ENCODE results near the gene PACSIN2.
"Not testable (repeated sequence)": the region's sequence is repeated elsewhere in the genome, so short reads cannot be mapped to it uniquely, and the experiment has no call there.

PACSIN2 gene

GRCh38 chr22:42990131-42990838 lies 24.7 kb downstream of the PACSIN2 start:
- no peak for DNase-seq

DNA sequence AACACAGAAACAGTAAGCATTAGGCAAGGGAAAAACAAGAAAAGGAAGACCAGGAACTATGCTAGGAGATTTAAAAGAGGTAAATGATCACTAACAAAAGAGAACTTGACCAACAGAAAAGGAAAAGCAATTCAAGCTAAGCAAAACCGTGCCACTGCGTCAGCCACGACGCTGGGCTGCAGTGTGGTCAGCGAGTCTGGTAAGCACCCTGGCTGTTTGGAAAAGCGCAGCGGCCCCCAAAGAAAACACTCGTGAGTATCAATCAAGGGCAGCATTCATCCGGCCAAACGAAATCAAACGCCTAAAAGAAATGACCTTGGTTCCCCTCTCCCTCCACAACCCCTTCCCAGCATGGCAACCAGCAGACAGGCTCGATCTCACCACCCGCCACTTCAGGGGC lies 28.8 kb downstream of the PACSIN2 start:
- no peak for DNase-seq

GRCh38 chr22:42985531-42985905 lies 29.4 kb downstream of the PACSIN2 start:
- no peak for DNase-seq

DNA sequence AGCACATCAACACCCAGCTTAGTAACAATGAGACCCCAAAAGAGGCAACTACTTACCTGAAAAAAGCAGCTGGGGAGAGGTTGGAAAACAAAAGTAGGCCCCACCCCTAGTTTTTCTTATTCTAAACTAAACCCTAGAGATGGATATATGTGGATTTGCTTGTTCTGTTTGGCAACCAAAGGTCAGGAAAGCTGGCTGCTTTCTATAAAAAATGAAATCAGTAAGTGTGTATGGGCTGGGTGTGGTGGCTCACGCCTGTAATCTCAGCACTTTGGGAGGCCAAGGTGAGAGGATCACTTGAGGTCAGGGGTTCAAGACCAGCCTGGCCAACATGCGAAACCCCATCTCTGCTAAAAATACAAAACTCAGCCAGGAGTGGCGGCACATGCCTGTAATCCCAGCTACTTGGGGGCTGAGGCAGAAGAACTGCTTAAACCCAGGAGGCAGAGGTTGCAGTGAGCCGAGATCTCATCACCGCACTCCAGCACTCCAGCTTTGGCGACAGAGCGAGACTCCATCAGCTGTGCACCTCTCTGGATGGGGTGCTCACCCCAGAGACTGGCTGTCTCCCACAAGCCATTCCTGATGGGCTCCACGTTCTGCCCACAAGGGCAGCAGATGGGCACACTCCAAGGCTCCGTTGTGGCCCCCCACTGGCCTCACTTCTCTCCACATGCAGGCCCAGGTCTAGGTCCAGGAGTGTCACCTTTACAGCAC lies 30.0 kb downstream of the PACSIN2 start:
- DNase-seq: no peak

GRCh38 chr22:42984397-42984796 lies 30.6 kb downstream of the PACSIN2 start:
- no peak for DNase-seq

DNA sequence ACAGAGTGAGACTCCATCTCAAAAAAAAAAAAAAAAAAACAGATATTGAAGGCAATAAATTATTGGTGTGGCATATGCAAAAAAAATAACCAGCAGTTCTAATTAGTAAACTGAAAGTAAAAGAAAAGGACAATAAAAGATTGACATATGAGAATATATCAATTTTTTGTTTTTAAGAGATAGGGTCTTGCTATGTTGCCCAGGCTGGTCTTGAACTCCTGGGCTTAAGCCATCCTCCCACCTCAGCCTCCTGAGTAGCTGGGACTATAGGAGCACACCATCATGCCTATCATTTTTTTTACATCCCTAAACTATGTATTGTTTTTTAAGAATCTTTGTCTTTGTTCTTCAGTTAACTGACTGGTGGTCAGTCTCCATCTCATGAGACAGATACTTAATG lies 31.5 kb downstream of the PACSIN2 start:
- no peak for DNase-seq

- DNase-seq: no peak
These were observed 35.3 kb downstream of the PACSIN2 start for GRCh38 chr22:42979606-42980005.

GRCh38 chr22:42978453-42979103 lies 36.4 kb downstream of the PACSIN2 start:
- no peak for DNase-seq

- peak; percentile 59 for DNase-seq
These were observed 37.4 kb downstream of the PACSIN2 start for GRCh38 chr22:42977569-42977968.

GRCh38 chr22:42976217-42976933 lies 38.6 kb downstream of the PACSIN2 start:
- no peak for DNase-seq

- DNase-seq: no peak
These were observed 40.7 kb downstream of the PACSIN2 start for GRCh38 chr22:42974223-42974622.

DNA sequence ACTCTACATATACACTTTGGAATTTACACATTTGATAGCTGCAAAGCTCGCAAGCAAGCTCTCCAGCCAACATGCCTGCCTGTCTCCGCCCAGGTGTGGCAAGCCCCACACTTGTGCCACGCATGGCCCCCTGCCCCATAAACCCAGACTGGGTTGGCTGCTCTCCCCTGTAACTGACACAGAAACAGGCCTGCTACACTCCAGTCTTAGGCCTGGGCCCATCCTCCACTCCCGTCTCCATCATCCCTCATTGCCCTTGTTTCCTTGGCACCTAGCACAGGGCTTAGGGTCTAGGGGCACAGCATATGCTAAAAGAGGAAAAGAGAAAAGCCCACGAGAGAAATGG lies 41.4 kb downstream of the PACSIN2 start:
- no peak for DNase-seq

GRCh38 chr22:42972649-42973535 lies 42.1 kb downstream of the PACSIN2 start:
- DNase-seq: no peak

DNA sequence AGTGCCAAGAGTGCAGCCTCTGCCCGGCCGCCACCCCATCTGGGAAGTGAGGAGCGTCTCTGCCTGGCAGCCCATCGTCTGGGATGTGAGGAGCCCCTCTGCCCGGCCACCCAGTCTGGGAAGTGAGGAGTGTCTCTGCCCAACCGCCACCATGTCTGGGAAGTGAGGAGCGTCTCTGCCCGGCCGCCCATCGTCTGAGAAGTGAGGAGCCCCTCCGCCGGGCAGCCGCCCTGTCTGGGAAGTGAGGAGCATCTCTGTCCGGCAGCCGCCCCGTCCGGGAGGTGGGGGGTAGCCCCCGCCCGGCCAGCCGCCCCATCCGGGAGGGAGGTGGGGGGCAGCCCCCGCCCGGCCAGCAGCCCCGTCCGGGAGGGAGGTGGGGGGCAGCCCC lies 43.5 kb downstream of the PACSIN2 start:
- not testable (repeated sequence) for DNase-seq

DNA sequence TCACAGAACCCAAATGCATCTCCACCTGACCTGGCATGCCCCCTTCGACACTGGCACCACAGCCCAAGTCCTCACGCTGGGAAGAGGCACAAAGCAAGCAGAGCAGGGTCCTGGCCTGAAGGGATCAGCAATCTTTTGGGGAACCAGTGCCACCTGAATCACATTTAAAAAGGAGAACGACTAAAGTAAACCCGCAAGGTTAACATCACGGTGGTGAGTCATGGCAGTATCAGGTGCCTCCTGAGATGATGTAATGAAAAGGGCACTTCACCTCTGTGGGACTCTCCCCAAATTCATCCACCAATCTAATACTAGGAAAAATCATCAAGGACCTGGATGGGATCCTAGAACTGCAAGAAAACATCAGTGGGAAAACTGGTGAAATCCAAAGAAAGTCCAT lies 44.9 kb downstream of the PACSIN2 start:
- no peak for DNase-seq

GRCh38 chr22:42969348-42969975 lies 45.5 kb downstream of the PACSIN2 start:
- no peak for DNase-seq

DNA sequence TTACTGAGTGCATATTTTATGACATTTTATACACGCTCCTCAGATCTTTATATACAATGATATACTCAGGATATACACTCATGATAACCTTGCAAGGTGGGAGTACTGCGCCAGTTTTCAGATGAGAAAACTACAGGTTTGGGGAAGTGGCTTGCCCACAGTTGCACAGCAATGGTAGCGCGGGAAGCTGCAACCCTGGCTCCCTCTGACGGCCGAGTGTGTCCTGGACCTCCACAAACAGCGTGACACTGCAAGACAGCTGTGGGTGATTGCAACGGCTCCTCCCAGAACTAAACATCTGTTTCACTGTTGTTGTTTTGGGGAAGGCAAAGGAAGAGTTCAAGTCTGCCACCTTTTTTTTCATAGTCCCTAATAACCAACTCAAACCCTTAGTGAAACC lies 47.0 kb downstream of the PACSIN2 start:
- DNase-seq: no peak

GRCh38 chr22:42967005-42967404 lies 47.9 kb downstream of the PACSIN2 start:
- no peak for DNase-seq

DNA sequence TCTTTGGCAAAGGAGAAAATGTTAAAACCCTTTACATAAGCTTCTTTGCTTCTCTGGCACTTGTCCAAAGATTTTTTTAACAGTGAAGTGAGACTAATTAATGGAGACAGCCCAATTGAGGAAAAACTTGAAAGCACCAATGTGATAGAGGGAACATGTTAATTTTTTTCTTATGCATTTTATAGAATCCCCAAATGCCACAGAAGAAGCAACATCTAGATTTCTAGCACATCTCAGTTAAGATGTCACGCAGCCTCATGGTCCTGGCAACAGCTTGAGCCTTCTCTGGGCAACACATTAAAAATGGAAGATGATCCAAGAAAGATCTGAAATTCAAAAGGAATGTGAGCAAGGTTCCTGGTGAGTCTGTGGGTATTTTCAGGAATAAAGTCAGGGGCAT lies 48.5 kb downstream of the PACSIN2 start:
- DNase-seq: no peak

- DNase-seq: peak; percentile 6
These were observed 49.8 kb downstream of the PACSIN2 start for GRCh38 chr22:42964994-42965699.

DNA sequence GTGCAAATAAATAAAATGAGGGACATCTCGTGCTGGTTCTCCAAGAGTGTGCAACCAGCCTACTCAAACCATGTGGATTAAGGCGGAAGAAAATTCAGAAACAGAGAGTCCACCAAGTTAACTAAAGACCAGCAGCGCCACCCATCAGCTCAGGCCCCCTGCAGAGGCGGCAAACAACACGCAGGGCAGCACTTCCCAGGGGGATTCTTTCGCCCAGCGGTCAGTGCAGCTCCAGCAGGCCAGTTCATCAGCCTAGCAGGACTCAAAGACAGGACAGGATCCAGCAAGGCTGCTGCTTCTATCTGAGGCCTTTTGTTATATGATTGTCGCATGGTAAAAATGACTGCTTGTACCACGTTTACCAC lies 51.7 kb downstream of the PACSIN2 start:
- no peak for DNase-seq

Measured in GDM1 (cell line).